Stimulated activated CD8-positive, alpha-beta memory T cell treated with anti-CD3 and anti-CD28 coated beads, Interleukin-15, amount 100 ng/mL, for 24 hours (primary cell): ENCODE data around the gene TENT4A.

Source experiments
- DNase-seq: peaks from one replicate; pipeline ENCODE4 v3.0.0-alpha.2; 2020; ENCODE audit warnings: low read depth

The TENT4A gene

GRCh38 chr5:6733411-6734242 lies 20.4 kb downstream of the TENT4A start:
- no peak for DNase-seq

- DNase-seq, result no peak
Observed at GRCh38 chr5:6734243-6734700, 21.0 kb downstream of the TENT4A start.

- DNase-seq, result no peak
Observed at GRCh38 chr5:6734781-6735180, 21.5 kb downstream of the TENT4A start.

- DNase-seq, result no peak
Observed at GRCh38 chr5:6736106-6736505, 22.9 kb downstream of the TENT4A start.

- no peak for DNase-seq
Observed at GRCh38 chr5:6736524-6737042, 23.4 kb downstream of the TENT4A start.

GRCh38 chr5:6737043-6737941 lies 24.1 kb downstream of the TENT4A start:
- no peak for DNase-seq

GRCh38 chr5:6739603-6740002 lies 26.4 kb downstream of the TENT4A start:
- DNase-seq, result no peak

GRCh38 chr5:6740586-6741150 lies 27.4 kb downstream of the TENT4A start:
- DNase-seq, result no peak

GRCh38 chr5:6742081-6742758 lies 29.0 kb downstream of the TENT4A start:
- no peak for DNase-seq

GRCh38 chr5:6743161-6743560 lies 29.9 kb downstream of the TENT4A start:
- DNase-seq, result no peak

GRCh38 chr5:6744841-6745705 lies 31.8 kb downstream of the TENT4A start:
- DNase-seq, result no peak

- DNase-seq, result no peak
Observed at GRCh38 chr5:6745706-6746222, 32.5 kb downstream of the TENT4A start.

- no peak for DNase-seq
Observed at GRCh38 chr5:6746244-6746643, 33.0 kb downstream of the TENT4A start.

GRCh38 chr5:6747103-6747502 lies 33.9 kb downstream of the TENT4A start:
- no peak for DNase-seq

- DNase-seq, result no peak
Observed at GRCh38 chr5:6748142-6748541, 34.9 kb downstream of the TENT4A start.

GRCh38 chr5:6749026-6749716 lies 35.9 kb downstream of the TENT4A start:
- DNase-seq, result no peak

- DNase-seq, result no peak
Observed at GRCh38 chr5:6750142-6750840, 37.1 kb downstream of the TENT4A start.

GRCh38 chr5:6750951-6751685 lies 37.9 kb downstream of the TENT4A start:
- DNase-seq, result no peak

GRCh38 chr5:6752236-6752635 lies 39.0 kb downstream of the TENT4A start:
- no peak for DNase-seq
